GM04503 (cell line): ENCODE data around the gene KIF3C.

Experiments used
- DNase-seq: peaks from one replicate; pipeline ENCODE4 v3.0.0-alpha.2; 2012; ENCODE audit warnings: low read depth

The KIF3C gene

GRCh38 chr2:25877431-25878360, 104.6 kb downstream of the KIF3C start:
- DNase-seq: peak; percentile 15
